Thymus (tissue), 11 donors: Measurements from ENCODE around the gene ADCY9. TPM values are rescaled to one million over a fixed set of nuclear protein-coding genes. Genes with fewer than 3 reads are reported as not detected.
"Not testable (repeated sequence)": the region's sequence is repeated elsewhere in the genome, so short reads cannot be mapped to it uniquely, and the experiment has no call there.

Experiments used
- DNase-seq, 9 donors: peaks; one replicate each; pipeline ENCODE4 v3.0.0-alpha.2; 2013; ENCODE audit warnings: low spot score in 9 of 9, low read depth in 6 of 9, missing footprints in 1 of 9
- H3K27ac ChIP-seq, 2 donors: one replicate each; pipeline ENCODE4 v1.5.1; 2013; ENCODE audit warnings: control low read depth in 1 of 2, low read depth in 1 of 2, low read length in 1 of 2, mild to moderate bottlenecking in 1 of 2, moderate library complexity in 1 of 2
- H3K27me3 ChIP-seq, 2 donors: one replicate each; pipeline ENCODE4 v1.5.1; 2013; ENCODE audit warnings: low read length in 1 of 2; ENCODE audit not compliant: control insufficient read depth in 2 of 2, insufficient read depth in 1 of 2
- H3K36me3 ChIP-seq, 2 donors: one replicate each; pipeline ENCODE4 v1.5.1; 2013; ENCODE audit warnings: low read length in 1 of 2, mild to moderate bottlenecking in 1 of 2, moderate library complexity in 1 of 2; ENCODE audit not compliant: control insufficient read depth in 2 of 2, insufficient read depth in 2 of 2
- H3K4me1 ChIP-seq, 2 donors: one replicate each; pipeline ENCODE4 v1.5.1; 2013; ENCODE audit warnings: low read length in 2 of 2; ENCODE audit not compliant: control insufficient read depth in 2 of 2, insufficient read depth in 2 of 2
- H3K4me3 ChIP-seq, 2 donors: one replicate each; pipeline ENCODE4 v1.5.1; 2013; ENCODE audit warnings: low read length in 2 of 2, control low read depth in 1 of 2, mild to moderate bottlenecking in 1 of 2
- H3K9me3 ChIP-seq, 2 donors: one replicate each; pipeline ENCODE4 v1.5.1; 2013; ENCODE audit warnings: low read length in 1 of 2, mild to moderate bottlenecking in 1 of 2; ENCODE audit not compliant: control insufficient read depth in 2 of 2, insufficient read depth in 1 of 2
- WGBS: extraction: QIAGEN DNeasy Blood & Tissue Kit; methylation state at CpG from one replicate; pipeline ENCODE4 v1.1.7; 2013; 5-methylcytosine and 5-hydroxymethylcytosine counted together
- polyA plus RNA-seq: library from polyadenylated mRNA; stranded (reverse); fragments of 200-250 nt; gene quantifications from one replicate; pipeline ENCODE4 v1.2.3, GENCODE V29; 2013
- total RNA-seq: library from RNA; stranded (reverse); fragments of 120-200 nt; gene quantifications from one replicate; pipeline ENCODE4 v1.2.4, GENCODE V29; 2013
- donor health status: healthy.

ADCY9 gene
- total and polyA plus RNA-seq, 2 donors = 1.3 to 2.2 TPM

DNA sequence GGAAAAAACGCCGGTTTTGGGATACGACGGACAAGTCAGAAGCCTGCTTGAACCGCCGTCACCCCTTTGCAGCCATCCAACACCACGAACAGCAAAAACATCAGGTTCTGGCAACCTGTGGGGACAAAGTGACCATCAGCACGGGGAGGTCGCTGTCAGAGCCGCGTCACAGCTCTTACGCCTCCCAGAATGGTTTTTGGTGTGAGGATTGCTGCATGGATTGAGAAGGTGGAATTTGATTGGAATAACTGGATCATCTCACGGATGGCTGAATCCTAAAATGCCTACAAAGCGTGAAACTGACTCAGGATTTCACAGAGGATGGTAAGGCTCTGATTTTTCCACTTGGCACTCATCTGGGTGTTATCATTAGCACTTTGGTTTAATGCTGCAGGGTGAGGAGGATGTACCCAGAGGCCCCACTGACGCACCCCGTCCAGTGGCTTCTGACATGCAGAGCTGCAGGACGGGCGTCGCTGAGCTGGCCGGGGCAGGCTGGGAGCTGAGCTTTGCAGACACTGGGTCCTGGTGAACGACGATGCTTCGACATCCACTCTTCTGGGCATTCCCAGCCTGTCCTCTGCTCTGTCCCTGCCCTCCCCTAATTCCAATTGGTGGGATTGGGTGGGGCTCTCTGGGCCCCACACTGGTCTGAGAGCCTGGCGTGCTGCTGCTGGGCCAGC lies 162.4 kb downstream of the ADCY9 start:
- no peaks in the 10 kb centered on the region for H3K36me3 ChIP-seq

DNA sequence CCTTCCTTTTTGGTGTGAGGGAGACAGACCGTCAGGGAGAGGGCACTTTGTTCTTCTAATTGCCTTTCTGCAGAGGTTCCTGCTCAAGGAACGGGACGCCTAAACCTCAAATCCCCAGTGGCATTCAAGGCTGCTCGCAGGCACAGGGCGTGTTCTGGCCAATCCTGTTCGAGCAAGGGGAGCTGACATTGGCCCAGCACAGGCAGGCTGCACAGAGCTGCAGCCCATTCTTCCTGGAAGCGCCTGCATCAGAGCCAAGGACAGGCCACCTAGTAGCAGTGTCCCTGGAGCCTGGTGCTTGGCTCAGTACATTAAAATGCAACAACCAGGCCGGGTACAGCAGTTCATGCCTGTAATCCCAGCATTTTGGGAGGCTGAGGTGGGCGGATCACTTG lies 163.5 kb downstream of the ADCY9 start:
- H3K36me3 ChIP-seq = no peaks in the 10 kb centered on the region
- no peak for DNase-seq
- no peak overlapping the region for H3K4me3 ChIP-seq
- peaks cover 0 to 15% of the 10 kb centered on the region in 2 donors for H3K4me1 ChIP-seq
- H3K27ac ChIP-seq = peak overlapping the region in 1 of 2 donors; percentile 37
- H3K27me3 ChIP-seq = peaks cover 3 to 38% of the 10 kb centered on the region in 2 donors
- H3K9me3 ChIP-seq = no peaks in the 10 kb centered on the region
- 66% methylated on average over 9 of the region's 9 CpGs for WGBS

More for the DNA sequence above, 162.4 kb downstream of the ADCY9 start:
- 88% methylated on average over 24 of the region's 24 CpGs for WGBS
- H3K27me3 ChIP-seq = peaks cover 3 to 36% of the 10 kb centered on the region in 2 donors
- H3K4me1 ChIP-seq = peaks cover 0 to 15% of the 10 kb centered on the region in 2 donors
- no peak overlapping the region for H3K27ac ChIP-seq
- no peaks in the 10 kb centered on the region for H3K9me3 ChIP-seq
- no peak overlapping the region for H3K4me3 ChIP-seq
- no peak for DNase-seq

DNA sequence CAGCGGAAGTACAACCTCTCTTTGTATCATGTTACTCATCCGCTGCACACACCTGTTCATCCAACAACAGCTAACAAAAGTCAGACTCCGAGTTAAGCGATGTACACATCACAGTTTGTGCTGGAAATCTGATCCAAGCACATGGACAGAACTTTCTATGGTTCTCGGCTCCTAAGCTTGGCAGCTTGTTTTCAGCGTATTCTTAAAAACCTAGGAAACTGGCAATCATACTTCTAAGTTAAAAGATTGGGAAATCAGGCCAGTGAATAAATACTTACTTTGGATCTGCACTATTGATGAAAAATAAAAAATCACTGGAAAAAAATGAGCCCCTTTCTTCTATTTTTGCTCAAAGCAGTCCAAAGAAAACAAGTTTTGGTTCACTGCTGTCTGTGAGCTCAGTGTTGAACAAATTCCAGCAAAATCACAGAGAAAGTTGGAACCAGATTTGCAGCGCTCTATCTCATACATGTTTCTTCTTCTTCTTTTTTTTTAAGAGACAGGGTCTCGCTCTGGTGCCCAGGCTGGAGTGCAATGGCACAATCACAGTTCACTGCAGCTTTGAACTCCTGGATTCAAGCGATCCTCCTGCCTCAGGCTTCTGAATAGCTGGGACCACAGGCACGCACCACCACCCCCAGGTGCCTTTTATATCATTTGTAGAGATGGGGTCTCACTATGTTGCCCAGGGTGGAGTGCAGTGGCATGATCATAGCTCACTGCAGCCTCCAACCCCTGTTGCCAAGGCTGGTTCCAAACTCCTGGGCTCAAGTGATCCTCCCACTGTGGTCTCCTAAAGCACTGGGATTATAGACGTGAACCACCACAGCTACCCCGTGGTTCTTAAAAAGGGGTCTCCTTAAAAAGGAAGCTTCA lies 164.1 kb downstream of the ADCY9 start:
- no peak for DNase-seq
- H3K36me3 ChIP-seq = no peaks in the 10 kb centered on the region
- H3K27me3 ChIP-seq = peaks cover 3 to 35% of the 10 kb centered on the region in 2 donors
- no peaks in the 10 kb centered on the region for H3K9me3 ChIP-seq
- peaks cover 0 to 15% of the 10 kb centered on the region in 2 donors for H3K4me1 ChIP-seq
- peak overlapping the region in 1 of 2 donors; percentile 37 for H3K27ac ChIP-seq
- no peak overlapping the region for H3K4me3 ChIP-seq
- WGBS = 88% methylated on average over 12 of the region's 12 CpGs

DNA sequence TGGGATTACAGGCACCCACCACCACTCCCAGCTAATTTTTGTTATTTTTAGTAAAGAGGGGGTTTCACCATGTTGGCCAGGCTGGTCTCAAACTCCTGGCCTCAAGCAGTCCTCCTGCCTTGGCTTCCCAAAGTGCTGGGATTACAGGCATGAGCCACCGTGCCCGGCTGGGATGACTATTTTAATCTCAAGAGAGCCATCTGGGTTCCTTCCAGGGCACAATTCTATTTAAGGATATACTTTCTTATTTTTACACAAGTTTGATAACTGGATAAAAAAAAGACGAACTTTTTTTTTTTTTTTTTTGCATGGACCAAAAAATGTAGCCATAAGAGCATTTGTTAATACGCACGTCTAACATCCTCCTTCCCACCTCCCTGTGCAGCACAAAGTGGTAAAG lies 164.9 kb downstream of the ADCY9 start:
- DNase-seq = not testable (repeated sequence)
- 89% methylated on average over 5 of the region's 5 CpGs for WGBS

DNA sequence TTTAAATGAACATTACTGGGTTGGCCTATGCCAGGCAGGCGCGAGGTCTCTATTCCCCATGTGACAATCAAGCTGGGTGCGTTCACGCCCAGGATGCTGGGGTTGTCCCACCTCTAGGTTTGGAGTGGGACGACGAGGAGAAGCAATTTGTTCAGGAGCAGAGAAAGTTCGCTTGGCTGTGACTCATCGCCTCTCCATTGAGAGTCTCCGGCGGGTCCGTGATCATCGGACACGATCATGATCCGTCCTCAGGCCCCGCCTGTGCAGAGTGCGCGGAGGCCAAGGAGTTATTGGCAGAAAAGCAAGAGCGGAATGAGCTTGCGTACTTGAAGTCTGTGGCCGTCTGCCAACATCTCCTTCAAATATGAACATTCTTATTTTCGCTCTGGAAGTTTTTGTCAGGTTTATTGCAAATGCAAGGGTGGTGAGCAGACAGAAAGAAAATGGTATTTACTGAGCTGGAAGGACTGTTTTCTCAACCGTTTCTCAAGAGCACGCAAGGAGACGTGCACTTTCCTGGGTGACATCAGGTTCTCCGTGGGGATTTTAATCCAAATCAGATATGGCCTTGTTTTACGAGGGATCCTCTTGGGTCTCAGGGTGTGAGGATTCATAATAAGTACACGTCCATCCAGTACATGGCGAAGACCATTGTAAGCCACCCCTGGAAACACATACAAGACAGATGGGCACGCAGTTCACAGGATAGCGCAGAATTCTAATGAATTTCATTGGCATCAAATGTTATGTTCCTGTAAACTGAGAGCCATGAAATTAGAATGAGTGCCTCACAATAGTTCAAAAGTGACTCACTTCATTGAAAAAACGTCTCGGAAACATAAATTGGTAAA lies 165.7 kb downstream of the ADCY9 start:
- no peaks in the 10 kb centered on the region for H3K36me3 ChIP-seq
- H3K4me3 ChIP-seq = no peak overlapping the region
- 92% methylated on average over 32 of the region's 32 CpGs for WGBS
- H3K27me3 ChIP-seq = peaks cover 3 to 32% of the 10 kb centered on the region in 2 donors
- DNase-seq = no peak
- no peaks in the 10 kb centered on the region for H3K9me3 ChIP-seq
- H3K4me1 ChIP-seq = peaks cover 0 to 19% of the 10 kb centered on the region in 2 donors
- H3K27ac ChIP-seq = peak overlapping the region; percentile 66 to 74

More for the DNA sequence above, 164.9 kb downstream of the ADCY9 start:
- peak overlapping the region in 1 of 2 donors; percentile 1 for H3K27ac ChIP-seq
- H3K4me3 ChIP-seq, H3K36me3 ChIP-seq, H3K9me3 ChIP-seq: not testable (repeated sequence)
- H3K4me1 ChIP-seq = peaks cover 0 to 19% of the 10 kb centered on the region in 2 donors
- peaks cover 3 to 35% of the 10 kb centered on the region in 2 donors for H3K27me3 ChIP-seq

DNA sequence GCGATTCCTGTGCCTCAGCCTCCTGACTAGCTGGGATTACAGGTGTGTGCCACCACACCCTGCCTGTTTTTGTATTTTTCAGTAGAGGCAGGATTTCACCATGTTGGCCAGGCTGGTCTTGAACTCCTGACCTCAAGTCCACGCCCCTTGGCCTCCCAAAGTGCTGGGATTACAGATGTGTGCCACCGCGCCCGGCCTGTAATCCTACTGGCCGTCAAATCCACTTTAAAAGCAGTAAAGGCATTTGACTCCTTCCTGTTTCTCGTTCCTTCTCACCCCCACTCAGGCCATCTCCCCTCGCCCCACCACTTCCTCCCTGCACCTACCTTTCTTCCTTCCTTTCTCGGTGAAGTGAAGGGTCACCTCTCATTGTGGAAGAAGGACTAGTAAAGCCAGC lies 166.3 kb downstream of the ADCY9 start:
- 54% methylated on average over 9 of the region's 9 CpGs for WGBS
- H3K4me1 ChIP-seq = peaks cover 0 to 19% of the 10 kb centered on the region in 2 donors
- no peak overlapping the region for H3K4me3 ChIP-seq
- H3K9me3 ChIP-seq = no peaks in the 10 kb centered on the region
- no peaks in the 10 kb centered on the region for H3K36me3 ChIP-seq
- no peak for DNase-seq
- peaks cover 3 to 32% of the 10 kb centered on the region in 2 donors for H3K27me3 ChIP-seq
- H3K27ac ChIP-seq = peak overlapping the region; percentile 66 to 74

DNA sequence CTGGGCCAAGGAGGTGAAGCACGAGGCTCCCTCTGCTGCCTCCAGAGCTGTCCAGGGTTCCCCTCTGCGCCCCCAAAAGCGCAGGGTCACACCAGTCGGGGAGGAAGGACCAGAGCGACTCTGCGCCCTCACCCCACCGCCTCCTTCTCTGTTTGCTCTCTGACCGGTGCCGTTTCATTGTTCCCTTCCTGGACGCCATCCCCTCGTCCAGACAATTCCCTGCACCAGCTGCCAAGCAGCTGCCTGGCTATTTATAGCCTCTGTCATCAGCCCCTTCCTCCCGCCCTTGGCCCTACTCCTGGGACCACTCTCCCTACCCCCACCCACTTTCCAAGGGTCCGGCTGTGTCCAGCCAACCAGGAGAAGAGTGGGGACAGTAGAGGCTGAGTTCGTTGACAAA lies 167.0 kb downstream of the ADCY9 start:
- no peak for DNase-seq
- Histone ChIP-seq H3K36me3 (no peaks in the 10 kb centered on the region), H3K9me3 (no peaks in the 10 kb centered on the region), H3K27me3 (peaks cover 0 to 28% of the 10 kb centered on the region in 2 donors), H3K4me1 (peaks cover 0 to 17% of the 10 kb centered on the region in 2 donors), H3K4me3 (no peak overlapping the region), H3K27ac (peak overlapping the region in 1 of 2 donors; percentile 37)
- whole genome bisulfite sequencing = 67% methylated on average over 14 of the region's 14 CpGs

DNA sequence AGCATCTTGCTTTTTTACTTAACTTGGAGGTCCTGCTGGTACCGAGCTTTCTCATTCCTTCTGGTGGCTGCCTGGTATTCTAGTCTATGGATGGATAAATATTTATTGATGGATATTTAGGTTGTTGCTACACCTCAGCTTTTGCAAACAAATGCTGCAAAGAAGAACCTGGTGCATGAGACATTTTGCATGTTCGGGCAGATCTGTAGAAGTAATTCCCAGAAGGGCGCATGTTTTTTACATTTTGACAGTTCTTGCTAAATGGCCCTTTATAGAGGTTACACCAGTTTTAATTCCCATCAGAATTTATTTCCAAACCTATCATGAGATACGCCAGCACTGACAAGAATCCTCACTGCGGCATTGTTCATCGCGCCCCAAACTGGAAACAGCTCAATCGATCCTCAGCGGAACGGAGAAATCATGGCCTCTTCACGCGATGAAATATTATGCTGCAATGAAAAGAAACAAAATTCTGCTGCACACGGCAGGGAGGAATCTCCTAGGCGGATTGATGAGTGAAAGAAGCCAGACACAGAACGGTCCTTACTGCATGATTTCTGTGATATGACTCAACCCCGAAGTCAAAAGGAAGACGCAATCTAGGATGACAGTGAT lies 167.8 kb downstream of the ADCY9 start:
- 94% methylated on average over 17 of the region's 17 CpGs for WGBS
- Histone ChIP-seq H3K4me3 (no peak overlapping the region), H3K27ac (no peak overlapping the region), H3K36me3 (no peaks in the 10 kb centered on the region), H3K27me3 (peaks cover 0 to 20% of the 10 kb centered on the region in 2 donors), H3K4me1 (peaks cover 0 to 12% of the 10 kb centered on the region in 2 donors), H3K9me3 (no peaks in the 10 kb centered on the region)
- DNase-seq = no peak
